Esophagus muscularis mucosa (tissue), 3 donors: ENCODE measurements around the gene MISP3.

Source experiments
- CTCF ChIP-seq, 3 experiments: fragments of 200-600 bp in 2 of 3; fragments of 450-650 bp in 1 of 3; sonication (generic) in 2 of 3; IDR thresholded peaks; one replicate each; pipeline ENCODE4 v1.5.1; 2017 to 2019; ENCODE audit warnings: antibody characterized with exemption in 3 of 3, mild to moderate bottlenecking in 2 of 3, moderate library complexity in 1 of 3
- POLR2A ChIP-seq: fragments of 450-650 bp; IDR thresholded peaks from one replicate; pipeline ENCODE4 v1.6.1; 2017; ENCODE audit warnings: antibody characterized with exemption, moderate library complexity, mild to moderate bottlenecking, low read depth

GRCh38 chr19:14056069-14056666 lies 16.4 kb upstream of the MISP3 start:
- no peak for TF ChIP-seq CTCF (IDR thresholded peaks at IDR 0.05)
- TF ChIP-seq POLR2A, result no peak
